ENCODE measurements around the gene C12orf57. TPM values are rescaled to one million over a fixed set of nuclear protein-coding genes. Genes with fewer than 3 reads are reported as not detected.

Gene C12orf57
- polyA plus RNA-seq, 2 of the 4 experiments (the other 2 are of a cell fraction) = 261 to 466 TPM

- no peak for TF ChIP-seq EHMT2 (IDR thresholded peaks at IDR 0.05; ENCODE audit: low read depth)
- peak in 1 of 2 experiments; percentile 24; a peak in 1 of 5 replicates for TF ChIP-seq JUN (IDR thresholded peaks at IDR 0.05)
- no peak for TF ChIP-seq BCL3 (IDR thresholded peaks at IDR 0.05)
- no peak overlapping the region for H3K4me3 ChIP-seq
- DNase-seq (ENCODE audit: low read depth in 1 of 2, low spot score in 1 of 2) (no peak), ATAC-seq (no peak), FAIRE-seq (no peak)
- H3K9me3 ChIP-seq = no peaks in the 10 kb centered on the region
- no peak overlapping the region for H3K27ac ChIP-seq
- CTCF ChIA-PET = interaction anchor here (0.8 to 4.9 kb wide), 8 partner anchors 10 to 987 kb away, joined by 3 to 24 read pairs (median 6); partner anchors contain the start of genes C12orf57, C1RL and RNU7-1
- POLR2A ChIA-PET = interaction anchor here (1.1 kb wide), 2 partner anchors 23 to 32 kb away, joined by 3 to 4 read pairs; partner anchors contain the start of genes C12orf57 and RNU7-1
- H3K4me2 ChIP-seq = no peak overlapping the region
- WGBS (ENCODE audit: missing lambda C conversion rate) = 96% methylated on average over 2 of the region's 2 CpGs
- H3K4me1 ChIP-seq = peaks cover 12% of the 10 kb centered on the region
Observed at GRCh38 chr12:6975297-6976032, 31.6 kb downstream of the C12orf57 start.

GRCh38 chr12:6977653-6978052, 33.8 kb downstream of the C12orf57 start:
- FAIRE-seq (no peak), DNase-seq (ENCODE audit: low read depth in 1 of 2, low spot score in 1 of 2) (no peak), ATAC-seq (0 out of 6 replicates have a peak, but pooled peaks have one; percentile 3 to 12)
- Histone ChIP-seq H3K4me3 (no peak overlapping the region), H3K4me1 (peaks cover 3% of the 10 kb centered on the region; the same call in 2 of the 3 replicates), H3K4me2 (no peak overlapping the region), H3K27ac (no peak overlapping the region), H3K9me3 (no peaks in the 10 kb centered on the region)
- WGBS (ENCODE audit: missing lambda C conversion rate) = 88% methylated on average over 10 of the region's 10 CpGs
- no peak for TF ChIP-seq USF2 (IDR thresholded peaks at IDR 0.05)
- no peak for TF ChIP-seq REST (IDR thresholded peaks at IDR 0.05)
- TF ChIP-seq KDM5A (IDR thresholded peaks at IDR 0.05) = no peak
- no peak for TF ChIP-seq CBX2 (IDR thresholded peaks at IDR 0.05; ENCODE audit: borderline replicate concordance, low read depth)
- TF ChIP-seq ZC3H11A (IDR thresholded peaks at IDR 0.05) = no peak
- no peak for TF ChIP-seq MYC (IDR thresholded peaks at IDR 0.05; ENCODE audit: borderline replicate concordance, low read length)
- TF ChIP-seq CTCF (IDR thresholded peaks at IDR 0.05) = no peak
- TF ChIP-seq E2F6 (IDR thresholded peaks at IDR 0.05; ENCODE audit: borderline replicate concordance, low read depth) = no peak
- no peak for TF ChIP-seq NPAS2 (CRISPR knock-in tag; IDR thresholded peaks at IDR 0.05; ENCODE audit: borderline replicate concordance)
- no peak for TF ChIP-seq HMGXB4 (CRISPR knock-in tag; IDR thresholded peaks at IDR 0.05; ENCODE audit: borderline replicate concordance)
- no peak for TF ChIP-seq HOXB13 (CRISPR knock-in tag; IDR thresholded peaks at IDR 0.05; ENCODE audit: low read depth)
- no peak for TF ChIP-seq RFX5 (IDR thresholded peaks at IDR 0.05)
- TF ChIP-seq HDAC2 (IDR thresholded peaks at IDR 0.05) = no peak
- TF ChIP-seq ATOH8 (CRISPR knock-in tag; IDR thresholded peaks at IDR 0.05; ENCODE audit: low read depth) = no peak
- TF ChIP-seq POLR2A (IDR thresholded peaks at IDR 0.05; ENCODE audit: low read length) = no peak
- ChIA-PET CTCF (interaction anchor here (0.6 to 4.9 kb wide), 9 partner anchors 16 to 363 kb away, joined by 3 to 24 read pairs (median 3); partner anchors contain the start of genes C12orf57 and RNU7-1), POLR2A (interaction anchor here (1.1 to 2.1 kb wide), 4 partner anchors 16 to 98 kb away, joined by 3 to 7 read pairs (median 4); partner anchors contain the start of gene LPCAT3)

Measured in A549 (cell line).